ENCODE measurements around the gene ITPKB.

Gene ITPKB

DNA sequence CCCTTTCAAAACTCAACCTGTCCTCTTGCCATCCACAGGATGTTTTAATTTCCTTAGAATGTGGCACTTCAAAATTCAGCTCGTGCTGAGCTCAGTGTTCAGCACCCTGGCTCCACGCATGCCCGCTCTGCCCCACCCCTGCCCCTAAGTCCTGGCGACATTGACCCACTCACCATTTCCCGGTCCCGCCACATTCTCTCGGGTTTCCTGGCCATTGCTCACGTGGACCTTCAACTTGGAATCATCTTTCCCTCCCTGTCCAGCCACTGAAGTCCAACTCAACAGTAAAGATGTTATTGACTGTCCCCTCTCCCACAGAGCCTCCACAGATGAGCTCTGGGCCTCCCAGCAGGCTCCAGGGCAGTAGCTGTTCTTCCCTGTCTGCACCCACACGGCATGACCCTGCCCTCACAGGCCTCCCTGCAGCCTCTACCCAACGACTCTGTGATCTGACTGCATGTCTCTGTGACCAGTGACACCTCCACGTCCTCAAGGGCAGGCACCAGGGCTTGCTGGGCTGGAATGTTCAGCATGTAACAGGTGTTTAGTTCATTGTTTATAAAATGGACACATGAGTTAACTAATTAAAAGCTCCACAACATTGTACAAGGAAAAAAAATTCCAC lies 53.8 kb downstream of the ITPKB start:
- DNase-seq (ENCODE audit: low spot score), result no peak

DNA sequence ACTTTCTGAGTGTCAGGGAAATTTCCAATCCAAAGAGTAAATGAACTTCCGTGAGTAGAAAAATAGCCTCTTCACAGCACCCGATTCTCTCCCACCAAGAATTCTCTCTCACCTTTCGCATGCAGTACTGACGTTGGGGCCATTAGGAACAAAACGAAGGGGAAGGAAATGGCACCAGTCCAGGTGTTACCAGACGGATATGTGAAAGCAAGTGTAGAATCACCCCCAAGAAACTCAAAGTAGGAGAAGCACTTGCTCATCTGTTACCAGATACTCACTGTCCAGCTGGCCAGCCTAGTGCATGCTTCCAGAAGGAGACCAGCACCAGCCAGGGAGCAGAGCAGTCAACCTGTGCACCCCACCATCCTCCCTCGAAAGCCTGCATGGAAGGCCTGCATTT lies 55.1 kb downstream of the ITPKB start:
- no peak for DNase-seq (ENCODE audit: low spot score)

GRCh38 chr1:226682871-226683814 lies 55.9 kb downstream of the ITPKB start:
- DNase-seq (ENCODE audit: low spot score), result no peak

DNA sequence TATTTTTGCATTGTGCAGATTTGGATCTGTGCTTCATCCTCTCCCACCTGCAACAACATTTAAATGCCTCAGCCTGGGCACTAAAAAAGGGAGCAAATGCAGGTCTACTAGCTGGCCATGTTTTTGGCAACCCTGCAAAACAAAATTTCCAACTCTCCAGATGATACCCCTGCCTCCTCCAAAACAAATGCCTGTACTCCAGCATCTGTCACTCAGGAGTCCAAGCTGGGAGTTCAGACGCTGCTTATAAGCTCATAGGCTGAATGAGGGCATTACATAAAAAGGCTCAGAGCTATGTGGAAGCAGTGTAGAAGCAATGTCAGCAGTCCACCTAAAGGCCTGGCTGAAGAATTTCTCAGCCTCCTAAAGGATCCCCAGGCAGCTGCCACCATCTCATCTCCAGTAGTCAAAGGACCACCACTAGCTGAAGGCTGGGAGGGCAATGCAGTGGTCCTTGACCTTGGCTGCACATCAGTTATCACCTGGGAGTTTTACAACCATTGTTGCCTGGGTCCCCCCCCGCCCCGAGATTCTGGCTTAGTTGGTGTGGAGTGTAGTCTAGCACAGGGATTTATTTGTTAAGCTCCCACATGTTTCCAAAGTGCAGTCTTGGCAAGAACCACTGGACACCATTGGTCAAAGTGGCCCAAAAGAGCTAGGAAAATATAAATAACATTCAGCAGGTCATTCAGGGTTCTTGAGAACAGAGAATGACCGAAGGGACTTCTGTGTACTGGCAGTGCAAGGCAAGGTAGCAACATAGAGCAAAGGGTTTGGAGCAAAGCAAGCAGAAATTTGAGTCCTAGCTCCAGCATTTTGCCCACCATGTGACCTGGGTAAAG lies 57.2 kb downstream of the ITPKB start:
- no peak for DNase-seq (ENCODE audit: low spot score)

- no peak for DNase-seq (ENCODE audit: low spot score)
These were observed 58.4 kb downstream of the ITPKB start for GRCh38 chr1:226680653-226681052.

- no peak for DNase-seq (ENCODE audit: low spot score)
These were observed 59.1 kb downstream of the ITPKB start for GRCh38 chr1:226679853-226680516.

- DNase-seq (ENCODE audit: low spot score), result no peak
These were observed 59.8 kb downstream of the ITPKB start for GRCh38 chr1:226679262-226679661.

DNA sequence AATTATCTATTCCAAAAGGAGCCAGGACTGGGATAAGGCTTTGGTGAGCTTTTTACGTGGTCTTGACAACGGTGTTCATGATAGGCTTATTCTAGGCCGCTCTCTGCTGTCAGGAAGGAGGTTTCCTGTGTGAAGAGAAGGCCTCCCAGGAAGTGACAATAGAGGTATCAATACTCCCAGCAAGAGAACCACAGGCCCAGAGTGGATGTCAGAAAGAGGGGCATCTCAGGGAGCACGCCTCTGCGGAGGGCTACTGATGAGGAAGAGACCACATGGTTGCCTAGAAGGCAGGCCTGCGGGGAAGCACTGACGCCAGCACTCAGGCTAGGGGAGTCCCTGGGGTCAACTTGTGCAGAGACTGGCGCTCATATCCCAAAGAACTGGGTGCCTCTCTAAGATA lies 60.4 kb downstream of the ITPKB start:
- DNase-seq (ENCODE audit: low spot score), result no peak

- no peak for DNase-seq (ENCODE audit: low spot score)
These were observed 60.8 kb downstream of the ITPKB start for GRCh38 chr1:226678251-226678650.

DNA sequence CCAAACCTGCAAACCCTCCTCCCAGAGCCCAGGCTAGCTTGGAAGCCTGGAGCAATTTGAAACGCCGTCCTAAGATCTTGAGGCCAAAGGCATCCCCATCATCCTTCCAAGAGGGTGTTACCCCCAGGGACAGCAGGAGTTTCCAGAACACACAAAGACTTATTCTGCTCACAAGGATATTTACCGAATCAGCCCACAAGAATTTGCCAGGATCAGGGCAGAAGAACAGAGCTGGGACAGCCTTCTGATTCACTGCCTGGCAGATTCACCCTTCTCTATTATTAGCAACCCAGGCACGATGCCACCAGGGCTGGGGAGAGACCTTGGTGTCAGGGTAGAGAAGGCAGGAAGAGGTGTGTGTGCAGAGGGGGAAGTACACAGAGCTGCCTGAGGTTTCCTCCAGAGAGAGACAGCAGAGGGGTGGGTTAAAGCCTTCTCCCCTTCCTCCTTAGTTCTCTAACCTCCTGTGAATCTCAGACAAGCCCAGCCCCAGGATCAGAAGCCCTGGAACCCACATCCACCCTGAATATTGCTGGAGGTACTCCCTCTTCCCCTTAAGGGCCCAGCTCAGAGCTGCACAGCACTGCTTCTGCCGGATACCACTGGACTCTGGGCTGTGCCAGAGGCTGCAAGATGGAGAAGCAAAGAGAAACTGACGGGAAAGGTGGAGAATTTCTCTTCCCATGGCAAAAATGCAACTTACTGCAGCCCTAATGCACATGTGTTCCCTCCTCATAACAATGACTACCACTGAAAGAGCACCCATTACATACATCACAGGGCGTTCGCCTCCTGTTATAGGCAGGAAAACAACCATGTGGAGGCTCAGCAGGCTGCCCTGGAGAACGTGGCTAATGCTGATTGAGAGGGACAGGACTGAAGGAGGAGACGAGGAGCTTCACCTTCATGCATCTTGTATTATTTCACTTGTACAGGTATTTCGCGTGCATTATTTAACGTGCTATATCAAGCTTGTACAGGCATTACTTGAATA lies 61.8 kb downstream of the ITPKB start:
- no peak for DNase-seq (ENCODE audit: low spot score)

DNA sequence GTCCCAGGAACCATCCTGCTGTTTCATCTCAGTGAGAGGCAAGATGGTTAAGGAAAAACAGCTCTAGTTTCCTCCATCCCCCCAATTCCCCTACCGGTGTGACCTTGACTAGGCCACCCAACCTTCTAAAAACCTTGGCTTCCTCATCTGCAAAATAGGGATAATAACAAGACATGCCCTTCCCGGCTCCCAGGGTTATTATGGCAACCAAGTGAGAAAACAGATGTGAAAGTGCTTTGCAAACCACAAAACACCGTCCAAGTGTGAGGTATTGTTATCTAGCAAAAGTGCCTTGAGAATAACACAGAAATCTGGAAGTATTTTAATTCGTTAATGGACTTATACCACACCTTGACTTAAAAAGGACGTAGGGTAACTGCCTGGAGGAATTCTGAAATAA lies 62.7 kb downstream of the ITPKB start:
- no peak for DNase-seq (ENCODE audit: low spot score)

DNA sequence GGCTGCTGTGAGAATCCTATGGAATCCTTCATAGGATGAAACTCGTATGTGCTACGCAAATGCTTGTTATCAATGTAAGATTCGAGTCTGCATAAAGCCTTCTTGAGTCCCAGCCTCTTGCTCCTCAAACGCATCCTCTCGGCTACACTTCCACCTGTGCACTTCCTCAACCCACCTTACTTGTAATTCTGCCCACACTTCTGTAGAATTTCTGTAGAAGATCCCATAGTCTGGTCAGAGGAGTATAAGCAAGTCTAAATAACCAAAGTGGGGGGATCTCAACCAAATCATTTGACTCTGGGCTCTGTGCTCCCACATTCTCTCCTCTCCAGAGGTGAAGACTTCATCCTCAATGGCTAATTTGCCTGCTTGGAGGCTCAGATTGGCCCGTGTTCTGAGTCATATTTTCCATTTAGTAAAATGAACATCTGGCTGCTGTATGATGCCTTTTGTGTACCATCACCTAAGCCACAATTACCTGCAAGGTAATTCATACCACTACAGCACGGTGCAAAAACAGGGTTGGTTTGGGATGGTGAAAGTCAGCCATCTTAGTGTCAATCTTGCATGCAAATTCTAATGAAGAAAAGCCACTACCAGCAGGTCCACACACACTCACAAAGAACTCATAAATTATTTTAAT lies 63.2 kb downstream of the ITPKB start:
- no peak for DNase-seq (ENCODE audit: low spot score)

DNA sequence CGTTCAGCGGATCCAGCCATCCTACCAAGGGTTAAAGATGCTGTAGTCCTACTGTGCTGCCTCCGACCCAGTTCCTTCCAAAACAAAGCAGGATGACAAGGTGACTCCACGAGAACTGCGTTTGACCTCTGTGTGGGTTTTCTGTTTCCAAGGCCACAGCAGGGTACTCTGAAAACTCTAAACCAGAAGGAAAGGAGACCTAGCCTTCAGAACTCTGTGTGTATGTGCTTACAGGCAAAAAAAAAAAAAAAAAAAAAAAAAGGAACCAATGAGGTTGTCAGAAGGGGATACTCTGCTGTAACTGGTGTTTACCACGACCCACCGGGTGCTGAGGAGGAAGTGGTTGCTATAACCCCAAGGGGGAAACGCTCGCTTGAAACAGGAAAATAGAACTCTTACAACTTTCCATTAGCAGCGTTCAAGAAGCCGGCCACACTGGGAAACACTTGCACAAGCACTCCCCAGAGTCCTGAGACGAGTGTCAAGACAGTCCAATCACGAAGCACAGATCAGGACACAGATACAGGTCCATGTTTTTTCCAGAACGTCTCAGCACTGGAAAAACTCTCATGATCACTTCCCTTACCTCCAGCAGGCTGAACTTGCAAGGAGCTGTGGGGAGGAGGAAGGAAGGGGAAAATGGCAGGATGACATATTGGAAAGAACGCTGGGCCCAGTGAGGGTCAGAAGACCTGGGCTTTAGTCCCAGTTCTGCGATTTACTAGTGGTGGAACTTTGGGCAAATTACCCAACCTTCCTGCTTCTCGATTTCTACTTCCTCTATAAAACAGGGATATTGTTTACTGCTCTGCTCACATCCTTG lies 64.0 kb downstream of the ITPKB start:
- no peak for DNase-seq (ENCODE audit: low spot score)

- no peak for DNase-seq (ENCODE audit: low spot score)
These were observed 66.7 kb downstream of the ITPKB start for GRCh38 chr1:226672339-226672762.

DNA sequence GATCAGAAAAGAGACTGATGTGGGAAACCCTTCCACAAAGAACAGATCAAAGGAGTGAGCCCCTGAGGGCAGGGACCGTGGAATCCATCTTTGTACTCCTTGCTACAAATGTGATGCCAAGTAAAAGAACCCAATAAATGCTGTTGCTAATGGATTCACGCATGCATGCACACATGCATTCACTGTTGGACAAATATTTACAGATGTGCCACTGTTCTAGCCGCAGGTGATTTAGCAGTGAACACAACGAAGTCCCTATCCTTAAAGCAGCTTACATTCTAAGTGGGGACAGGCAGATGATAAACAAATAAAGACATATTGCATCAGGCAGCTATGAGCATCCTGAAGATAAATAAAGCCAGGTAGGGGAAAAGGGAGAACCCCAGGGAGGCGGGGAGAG lies 67.8 kb downstream of the ITPKB start:
- DNase-seq (ENCODE audit: low spot score), result no peak

DNA sequence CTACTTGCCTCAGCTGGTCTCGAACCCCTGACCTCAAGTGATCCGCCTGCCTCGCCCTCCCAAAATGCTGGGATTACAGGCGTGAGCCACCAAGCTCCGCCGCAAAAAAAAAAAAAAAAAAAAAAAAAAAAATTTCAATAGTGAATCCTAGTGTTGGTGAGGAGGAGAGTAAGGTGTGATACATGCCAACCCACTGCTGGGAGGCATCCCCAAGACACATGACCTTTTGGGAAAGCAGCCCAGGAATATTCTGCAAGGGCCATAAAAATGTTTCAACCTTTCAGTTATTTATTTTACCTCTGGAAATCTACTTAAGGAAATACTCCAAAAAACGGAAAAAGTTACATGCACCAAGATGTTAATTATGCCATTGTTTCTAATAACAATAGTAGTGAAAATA lies 69.0 kb downstream of the ITPKB start:
- DNase-seq (ENCODE audit: low spot score), result no peak

DNA sequence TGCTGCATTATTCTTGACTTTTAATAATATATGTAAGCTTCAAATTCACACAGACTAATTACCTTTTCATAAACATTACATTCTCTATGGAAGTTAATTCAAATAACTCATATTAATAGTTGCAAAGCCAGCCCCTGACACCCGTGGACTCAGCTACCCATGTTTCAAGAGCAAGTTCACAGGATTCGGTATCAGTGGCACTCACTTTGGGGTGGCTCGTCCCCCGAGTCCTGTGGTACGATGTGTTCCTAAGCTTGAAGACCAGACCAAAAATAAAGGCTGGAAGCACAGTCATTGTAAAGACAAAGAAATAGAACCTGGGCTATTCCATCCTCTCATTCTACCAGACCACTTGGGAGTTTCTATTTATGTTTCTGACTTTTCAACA lies 70.9 kb downstream of the ITPKB start:
- no peak for DNase-seq (ENCODE audit: low spot score)

DNA sequence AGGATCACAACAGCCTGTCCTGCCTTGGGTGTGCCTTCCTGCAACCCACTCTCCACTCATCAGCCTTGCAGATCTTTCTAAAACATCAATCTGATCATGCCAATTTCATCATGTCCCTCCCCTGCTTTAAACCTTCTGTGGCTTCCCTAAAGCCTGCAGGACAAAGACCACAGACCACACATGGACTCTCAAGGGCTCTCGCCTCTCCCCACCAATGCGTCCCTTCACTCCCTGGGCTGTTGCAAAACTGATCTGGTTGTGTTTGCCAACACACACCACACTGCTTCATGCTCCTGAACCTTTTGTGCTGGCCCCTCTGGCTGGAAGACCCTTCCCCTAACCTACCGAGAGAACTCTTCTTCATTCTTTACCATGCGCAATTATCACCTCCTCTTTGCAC lies 72.4 kb downstream of the ITPKB start:
- DNase-seq (ENCODE audit: low spot score), result no peak

DNA sequence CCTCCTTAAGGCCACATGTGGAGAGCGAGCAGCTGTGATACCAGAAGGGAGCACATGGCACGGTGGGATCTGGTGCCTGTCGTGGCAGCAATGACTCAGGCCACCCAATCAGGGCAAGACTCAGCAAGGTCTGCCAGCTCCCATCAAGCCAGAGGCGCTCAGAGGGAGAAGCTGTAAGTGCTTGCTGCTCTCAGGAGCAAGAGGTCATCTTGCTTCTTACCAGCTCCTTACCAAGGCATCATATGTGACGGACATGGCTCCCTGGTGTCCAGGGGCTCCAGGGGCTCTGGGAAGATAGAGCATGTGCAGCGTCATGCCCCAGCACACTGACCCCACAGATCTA lies 72.9 kb downstream of the ITPKB start:
- no peak for DNase-seq (ENCODE audit: low spot score)

Data from kidney capillary endothelial cell (primary cell).